Measurements from ENCODE around the gene CEACAM4. TPM values are rescaled to one million over a fixed set of nuclear protein-coding genes. Genes with fewer than 3 reads are reported as not detected.

Gene CEACAM4
- total and polyA plus RNA-seq, 2 of the 8 experiments (the other 6 are each of a cell fraction or from before 2014, with no cell fraction given) = not detected

GRCh38 chr19:41599175-41599966, 27.5 kb downstream of the CEACAM4 start:
- Histone ChIP-seq H2AK5ac (ENCODE audit: low read depth, low read length) (no peak overlapping the region), H3K36me3 (ENCODE audit: control insufficient read depth in 2 of 4, insufficient read depth in 4 of 4, low read length in 3 of 4) (no peaks in the 10 kb centered on the region), H4K91ac (replicated peaks; ENCODE audit: insufficient read length, low read length) (no peak overlapping the region), H3K79me1 (ENCODE audit: low read depth, low read length) (no peaks in the 10 kb centered on the region), H4K20me1 (replicated peaks in 1 of 2; ENCODE audit: control insufficient read depth in 1 of 2, insufficient read depth in 2 of 2, low read length in 2 of 2) (peaks cover 0 to 1% of the 10 kb centered on the region in 2 experiments), H3K4me3 (ENCODE audit: extremely low read depth in 1 of 4, insufficient read depth in 2 of 4, low read depth in 3 of 4, low read length in 4 of 4) (no peak overlapping the region), H3K27me3 (replicated peaks in 1 of 4; ENCODE audit: control insufficient read depth in 3 of 4, extremely low read depth in 1 of 4, insufficient read depth in 3 of 4, low read length in 3 of 4) (no peaks in the 10 kb centered on the region), H4K8ac (ENCODE audit: extremely low read depth, insufficient read depth, low read length) (no peak overlapping the region), H2BK120ac (replicated peaks; ENCODE audit: low read depth, low read length) (no peak overlapping the region), H3K23ac (ENCODE audit: insufficient read length) (no peak overlapping the region), H2BK15ac (ENCODE audit: low read length) (no peak overlapping the region), H4K5ac (ENCODE audit: insufficient read length, low read depth, low read length) (no peak overlapping the region), H3K4ac (replicated peaks; ENCODE audit: insufficient read length, low read depth, low read length) (no peak overlapping the region), H3K9me3 (ENCODE audit: insufficient read depth in 2 of 2, low read depth in 1 of 2, low read length in 1 of 2) (peaks cover 35 to 47% of the 10 kb centered on the region in 2 experiments), H3K18ac (ENCODE audit: extremely low read depth, low read length) (no peak overlapping the region), H3K27ac (ENCODE audit: low read depth, low read length) (no peak overlapping the region), H3K56ac (replicated peaks; ENCODE audit: insufficient read length, low read depth, low read length) (no peak overlapping the region), H3K14ac (ENCODE audit: insufficient read length) (no peak overlapping the region), H3K79me2 (ENCODE audit: control insufficient read depth in 1 of 2, insufficient read depth in 2 of 2, low read length in 2 of 2) (no peaks in the 10 kb centered on the region), H3K9ac (replicated peaks in 1 of 4; ENCODE audit: extremely low read depth in 1 of 4, low read depth in 3 of 4, low read length in 3 of 4) (no peak overlapping the region), H3K4me2 (ENCODE audit: insufficient read depth in 1 of 2, low read depth in 2 of 2, low read length in 2 of 2) (no peak overlapping the region), H3K23me2 (ENCODE audit: low read depth, low read length) (no peaks in the 10 kb centered on the region), H2AFZ (ENCODE audit: low read length) (no peak overlapping the region), H2BK20ac (ENCODE audit: low read length) (no peak overlapping the region), H2BK5ac (ENCODE audit: low read depth, low read length) (no peak overlapping the region), H2BK12ac (ENCODE audit: low read depth, low read length) (no peak overlapping the region), H3K4me1 (replicated peaks in 1 of 4; ENCODE audit: control insufficient read depth in 3 of 4, insufficient read depth in 4 of 4, low read length in 3 of 4) (no peaks in the 10 kb centered on the region)
- TF ChIP-seq ATF2 (IDR thresholded peaks at IDR 0.05; ENCODE audit: low read length) (no peak), CHD1 (IDR thresholded peaks at IDR 0.05; ENCODE audit: low read depth, low read length) (no peak), HDAC6 (IDR thresholded peaks at IDR 0.05; ENCODE audit: low read depth, low read length) (no peak), CBX5 (IDR thresholded peaks at IDR 0.05; ENCODE audit: low read depth, low read length) (no peak)
- WGBS, 2 experiments (ENCODE audit: extremely low coverage in 1 of 2, insufficient coverage in 1 of 2, insufficient read length in 1 of 2, insufficient replicate concordance in 2 of 2, low coverage in 1 of 2, low lambda C conversion rate in 2 of 2, missing lambda C conversion rate in 1 of 2) = 50% methylated on average over 6 of the region's 6 CpGs; no CpG with 5 or more reads in 1 of the 2 experiments
- FAIRE-seq = no peak
- DNase-seq (ENCODE audit: low read depth in 1 of 2, low spot score in 2 of 2) = no peak
- CTCF ChIA-PET (ENCODE audit: partially characterized antibody) = interaction anchor here (0.8 to 2.2 kb wide), 4 partner anchors 25 to 203 kb away, joined by 3 to 5 read pairs (median 4); no protein-coding TSS in a partner anchor
- POLR2A ChIA-PET (ENCODE audit: partially characterized antibody) = no interaction called here
